ENCODE results near the gene CPHXL.

- TF ChIP-seq USF2 (IDR thresholded peaks at IDR 0.05; ENCODE audit: borderline replicate concordance, low read depth, low read length) (no peak), CTCF (IDR thresholded peaks at IDR 0.05) (no peak), POLR2AphosphoS5 (IDR thresholded peaks at IDR 0.05; ENCODE audit: low read depth, low read length) (no peak), TAF1 (IDR thresholded peaks at IDR 0.05; ENCODE audit: borderline replicate concordance, low read depth, low read length) (no peak), EZH2phosphoT487 (IDR thresholded peaks at IDR 0.05; ENCODE audit: borderline replicate concordance, low read depth) (no peak)
Observed at GRCh38 chr16:75676909-75677308, 49.4 kb downstream of the CPHXL start, which contains the start of gene CPHXL2.

All from SK-N-SH (cell line).